GM12872 (cell line): ENCODE data around the gene PDS5B.

Experiments
- TF ChIP-seq, protein P1 (sequence below): IDR thresholded peaks from 3 replicates; pipeline ENCODE4 v1.5.1; 2011; ENCODE audit warnings: low read depth, mild to moderate bottlenecking, low read length, moderate library complexity; ENCODE audit not compliant: insufficient read depth

The PDS5B gene

DNA sequence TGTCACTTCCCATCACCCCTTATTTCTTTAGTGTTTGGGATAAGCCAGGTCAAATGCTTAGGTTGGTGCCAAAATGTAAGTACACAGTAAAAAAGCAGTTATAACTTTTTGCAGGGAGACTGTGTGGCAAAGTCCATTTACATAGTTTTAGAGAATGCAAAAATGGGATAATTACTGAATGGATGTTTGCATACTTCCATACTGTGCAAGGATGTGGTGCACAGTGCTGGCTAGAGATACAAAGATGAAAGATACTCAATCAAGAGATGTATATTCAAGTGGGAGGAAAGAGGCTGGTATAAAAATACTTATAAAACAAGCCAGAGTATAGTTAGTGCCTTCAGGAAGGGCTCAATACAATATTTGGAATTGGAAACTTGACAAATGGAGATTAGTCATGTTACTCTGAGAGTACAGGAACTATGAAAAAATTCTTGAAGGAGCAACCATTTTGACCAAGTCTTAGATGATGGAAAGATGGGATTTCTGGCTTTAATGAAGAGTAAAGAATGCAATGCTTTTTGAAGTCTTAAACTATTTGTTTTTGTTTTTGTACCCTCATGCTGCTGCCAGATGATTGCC is 8.0 kb downstream of the PDS5B start:
- TF ChIP-seq, protein P1, sequence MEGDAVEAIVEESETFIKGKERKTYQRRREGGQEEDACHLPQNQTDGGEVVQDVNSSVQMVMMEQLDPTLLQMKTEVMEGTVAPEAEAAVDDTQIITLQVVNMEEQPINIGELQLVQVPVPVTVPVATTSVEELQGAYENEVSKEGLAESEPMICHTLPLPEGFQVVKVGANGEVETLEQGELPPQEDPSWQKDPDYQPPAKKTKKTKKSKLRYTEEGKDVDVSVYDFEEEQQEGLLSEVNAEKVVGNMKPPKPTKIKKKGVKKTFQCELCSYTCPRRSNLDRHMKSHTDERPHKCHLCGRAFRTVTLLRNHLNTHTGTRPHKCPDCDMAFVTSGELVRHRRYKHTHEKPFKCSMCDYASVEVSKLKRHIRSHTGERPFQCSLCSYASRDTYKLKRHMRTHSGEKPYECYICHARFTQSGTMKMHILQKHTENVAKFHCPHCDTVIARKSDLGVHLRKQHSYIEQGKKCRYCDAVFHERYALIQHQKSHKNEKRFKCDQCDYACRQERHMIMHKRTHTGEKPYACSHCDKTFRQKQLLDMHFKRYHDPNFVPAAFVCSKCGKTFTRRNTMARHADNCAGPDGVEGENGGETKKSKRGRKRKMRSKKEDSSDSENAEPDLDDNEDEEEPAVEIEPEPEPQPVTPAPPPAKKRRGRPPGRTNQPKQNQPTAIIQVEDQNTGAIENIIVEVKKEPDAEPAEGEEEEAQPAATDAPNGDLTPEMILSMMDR: no peak

DNA sequence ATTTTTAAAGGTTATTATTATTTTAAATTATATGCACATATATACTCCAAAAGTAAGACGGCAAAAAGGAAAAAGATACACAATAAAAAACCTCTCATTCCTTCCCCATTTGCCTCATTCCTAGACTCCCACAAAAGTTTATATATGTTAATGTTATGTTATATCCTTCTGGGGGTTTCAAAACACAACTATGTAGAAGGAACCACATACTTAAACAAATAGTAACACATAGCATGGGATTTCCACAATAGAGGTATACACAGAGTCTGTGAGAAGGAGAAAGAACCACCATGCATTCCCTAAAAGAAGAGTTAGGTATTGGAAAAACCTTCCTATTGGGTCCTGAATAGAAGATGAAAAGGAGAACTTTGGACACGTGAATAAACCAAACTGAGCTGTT is 9.1 kb downstream of the PDS5B start:
- TF ChIP-seq, protein P1: no peak

DNA sequence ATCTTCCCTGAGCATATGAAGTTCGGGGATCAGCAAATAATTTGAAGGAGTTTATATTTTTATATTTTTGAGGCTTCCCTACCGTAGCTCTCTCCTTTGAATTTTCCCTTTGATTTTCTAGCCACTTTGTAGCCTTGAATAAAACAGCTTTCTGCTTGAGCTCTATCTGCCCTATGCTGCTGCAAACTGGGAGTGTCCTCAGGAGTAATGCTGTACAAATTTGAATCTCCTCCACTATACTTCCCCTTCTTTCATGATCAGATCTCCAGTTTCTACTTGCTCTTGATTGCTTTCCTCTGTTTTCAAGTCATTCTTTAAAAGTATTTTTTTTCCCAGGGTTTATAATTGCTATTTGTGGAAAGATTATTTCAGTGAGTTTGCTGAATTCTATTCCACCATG is 14.6 kb downstream of the PDS5B start:
- TF ChIP-seq, protein P1: no peak

DNA sequence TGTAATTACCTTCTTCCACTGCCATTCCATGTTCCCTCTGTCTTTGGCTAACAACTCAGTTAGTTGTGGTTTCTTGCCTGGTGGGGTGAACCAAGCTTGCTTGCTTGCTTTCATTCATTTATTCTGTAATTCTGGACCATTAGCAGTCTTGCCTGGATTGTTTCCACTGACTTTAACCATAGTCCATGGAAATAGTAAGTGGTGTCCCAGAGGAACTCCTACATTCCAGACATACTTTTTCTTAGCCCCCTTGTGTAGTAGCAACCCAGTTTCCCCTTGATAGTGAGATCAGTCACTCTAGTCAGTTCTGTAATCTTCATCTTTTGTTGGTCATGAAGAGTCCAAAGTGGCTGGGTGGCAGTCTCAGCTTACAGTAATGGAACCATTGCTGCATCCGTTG is 23.2 kb downstream of the PDS5B start:
- TF ChIP-seq, protein P1: no peak

DNA sequence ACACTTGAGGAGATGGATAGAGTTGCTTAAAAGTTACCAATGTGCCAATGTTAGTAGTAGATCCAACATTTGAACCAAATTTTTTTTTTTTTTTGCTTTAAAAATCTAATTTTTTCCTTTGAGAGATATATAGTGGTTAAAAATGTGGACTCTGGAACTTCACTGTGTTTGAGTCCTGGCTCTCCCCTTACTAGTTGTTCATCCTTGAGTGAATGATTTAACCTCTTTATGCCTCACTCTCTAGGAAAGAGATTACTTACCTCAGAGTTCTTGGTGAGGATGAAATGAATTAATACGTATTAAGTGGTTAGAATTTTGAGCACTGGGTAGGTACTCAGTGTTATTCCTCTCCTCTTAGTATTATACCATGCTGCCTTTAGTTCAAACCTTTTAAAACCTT is 24.3 kb downstream of the PDS5B start:
- TF ChIP-seq, protein P1: no peak

DNA sequence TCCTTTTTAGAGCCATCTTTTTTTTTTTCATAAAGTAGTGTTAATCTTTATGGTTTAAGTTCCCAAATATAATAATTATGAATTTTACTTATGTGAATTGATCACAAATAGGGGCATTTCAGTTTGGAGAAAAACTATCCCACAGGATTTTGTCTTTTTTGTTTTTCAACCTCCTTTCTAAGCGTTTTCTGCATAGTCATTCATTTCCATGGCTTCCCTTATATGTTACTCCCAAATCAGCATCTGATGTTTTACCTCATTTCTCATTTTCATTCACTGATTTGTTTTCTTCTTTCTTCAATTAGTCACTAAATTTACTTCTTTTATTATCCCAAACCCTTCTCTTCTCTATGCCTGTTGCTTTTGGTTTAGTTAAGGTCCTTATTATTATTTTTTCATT is 24.7 kb downstream of the PDS5B start:
- TF ChIP-seq, protein P1: no peak

DNA sequence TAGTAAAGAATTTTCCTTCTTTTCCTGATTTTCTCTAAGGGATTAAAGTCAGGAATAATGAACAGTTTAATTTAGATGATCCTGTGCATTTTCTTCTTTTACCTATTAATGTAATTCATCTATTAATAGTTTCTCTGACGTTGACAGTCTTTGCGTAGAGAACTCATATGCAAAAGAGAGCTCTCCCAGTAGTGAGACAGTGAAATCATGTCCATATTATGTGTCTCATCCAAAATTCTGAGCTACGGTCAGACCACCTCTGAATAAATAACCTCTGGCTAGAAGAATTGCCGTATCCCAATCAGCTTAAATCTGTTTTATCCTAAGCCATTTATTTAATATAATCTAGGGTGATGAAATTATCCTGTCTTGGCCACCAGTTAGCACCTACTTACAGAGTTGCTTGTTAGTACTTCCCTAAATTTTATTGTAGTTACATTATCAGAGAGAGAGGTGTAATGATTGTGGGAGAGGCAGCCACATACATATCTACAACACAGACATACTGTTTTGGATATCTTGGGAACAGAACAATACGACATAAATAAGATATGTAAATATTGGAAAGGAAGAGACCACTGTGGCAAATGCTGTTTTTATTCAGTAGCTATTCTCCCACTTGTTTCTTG is 30.7 kb downstream of the PDS5B start:
- TF ChIP-seq, protein P1: no peak
